ENCODE data around the gene CUEDC2. TPM values are rescaled to one million over a fixed set of nuclear protein-coding genes. Genes with fewer than 3 reads are reported as not detected.

Gene CUEDC2
- total RNA-seq, 1 experiment from 2014 or later, result 43.4 TPM

Other genes starting within 250 kb of the CUEDC2 start
- 0.36 and 0.49 TPM in 2 replicates for gene ELOVL3, start 206.3 kb downstream of the CUEDC2 start, total RNA-seq (2014; rRNA removed; shearing (Covaris generic))
- gene PITX3, start 191.1 kb downstream of the CUEDC2 start, total RNA-seq (2014; rRNA removed; shearing (Covaris generic)), result not detected in 2 replicates
- gene GBF1, start 187.0 kb downstream of the CUEDC2 start, total RNA-seq (2014; rRNA removed; shearing (Covaris generic)), result 23.9 and 31.0 TPM in 2 replicates
- 19.9 and 28.9 TPM in 2 replicates for gene NFKB2, start 36.9 kb downstream of the CUEDC2 start, total RNA-seq (2014; rRNA removed; shearing (Covaris generic))
- 0.24 and 1.5 TPM in 2 replicates for gene PSD, start 13.8 kb downstream of the CUEDC2 start, total RNA-seq (2014; rRNA removed; shearing (Covaris generic))
- 5.3 and 6.1 TPM in 2 replicates for gene FBXL15, start 11.7 kb downstream of the CUEDC2 start, total RNA-seq (2014; rRNA removed; shearing (Covaris generic))
- not detected in 2 replicates for gene C10orf95, start 19.0 kb upstream of the CUEDC2 start, total RNA-seq (2014; rRNA removed; shearing (Covaris generic))
- 116 and 179 TPM in 2 replicates for gene ACTR1A, start 70.1 kb upstream of the CUEDC2 start, total RNA-seq (2014; rRNA removed; shearing (Covaris generic))
- 3.7 and 4.0 TPM in 2 replicates for gene SUFU, start 71.4 kb upstream of the CUEDC2 start, total RNA-seq (2014; rRNA removed; shearing (Covaris generic))
- 39.3 and 52.8 TPM in 2 replicates for gene TRIM8, start 211.9 kb upstream of the CUEDC2 start, total RNA-seq (2014; rRNA removed; shearing (Covaris generic))